NCI-H460 (cell line): ENCODE data around the gene CFAP251. TPM values are rescaled to one million over a fixed set of nuclear protein-coding genes. Genes with fewer than 3 reads are reported as not detected.
"Not testable (repeated sequence)": the region's sequence is repeated elsewhere in the genome, so short reads cannot be mapped to it uniquely, and the experiment has no call there.

Experiments
- DNase-seq: peaks from one replicate; pipeline ENCODE4 v3.0.0-alpha.2; 2016; ENCODE audit warnings: low read depth; ENCODE audit errors: extremely low read depth
- total RNA-seq: library from RNA; depleted of rRNA; stranded (reverse); fragments of >200 nt; shearing (Covaris generic); gene quantifications from 2 replicates; pipeline ENCODE4 v1.2.3, GENCODE V29; 2014

CFAP251 gene
- total RNA-seq, 1 experiment from 2014 or later = 4.9 TPM

- no peak for DNase-seq
These were observed 104.3 kb downstream of the CFAP251 start for GRCh38 chr12:122022393-122023338.

- DNase-seq = no peak
These were observed 105.1 kb downstream of the CFAP251 start for GRCh38 chr12:122023339-122024131.

GRCh38 chr12:122024132-122024785, 105.9 kb downstream of the CFAP251 start:
- DNase-seq = no peak

- DNase-seq = no peak
These were observed 108.4 kb downstream of the CFAP251 start for GRCh38 chr12:122026706-122027333.

GRCh38 chr12:122028165-122028904, 109.9 kb downstream of the CFAP251 start:
- no peak for DNase-seq

GRCh38 chr12:122028905-122029560, 110.6 kb downstream of the CFAP251 start:
- no peak for DNase-seq

- no peak for DNase-seq
These were observed 111.4 kb downstream of the CFAP251 start for GRCh38 chr12:122029620-122030423.

- no peak for DNase-seq
These were observed 112.1 kb downstream of the CFAP251 start for GRCh38 chr12:122030424-122031035.

GRCh38 chr12:122031342-122032216, 113.2 kb downstream of the CFAP251 start:
- no peak for DNase-seq

- DNase-seq = no peak
These were observed 114.2 kb downstream of the CFAP251 start for GRCh38 chr12:122032580-122032979.

- DNase-seq = no peak
These were observed 116.9 kb downstream of the CFAP251 start for GRCh38 chr12:122035292-122035691.

- DNase-seq = no peak
These were observed 117.8 kb downstream of the CFAP251 start for GRCh38 chr12:122036153-122036552.

- no peak for DNase-seq
These were observed 122.4 kb downstream of the CFAP251 start for GRCh38 chr12:122040579-122041386.

- not testable (repeated sequence) for DNase-seq
These were observed 123.1 kb downstream of the CFAP251 start for GRCh38 chr12:122041458-122041857.

- no peak for DNase-seq
These were observed 124.5 kb downstream of the CFAP251 start for GRCh38 chr12:122042910-122043309.

GRCh38 chr12:122043476-122043875, 125.1 kb downstream of the CFAP251 start:
- no peak for DNase-seq
